Measurements from ENCODE around the gene LHFPL2.

DNA sequence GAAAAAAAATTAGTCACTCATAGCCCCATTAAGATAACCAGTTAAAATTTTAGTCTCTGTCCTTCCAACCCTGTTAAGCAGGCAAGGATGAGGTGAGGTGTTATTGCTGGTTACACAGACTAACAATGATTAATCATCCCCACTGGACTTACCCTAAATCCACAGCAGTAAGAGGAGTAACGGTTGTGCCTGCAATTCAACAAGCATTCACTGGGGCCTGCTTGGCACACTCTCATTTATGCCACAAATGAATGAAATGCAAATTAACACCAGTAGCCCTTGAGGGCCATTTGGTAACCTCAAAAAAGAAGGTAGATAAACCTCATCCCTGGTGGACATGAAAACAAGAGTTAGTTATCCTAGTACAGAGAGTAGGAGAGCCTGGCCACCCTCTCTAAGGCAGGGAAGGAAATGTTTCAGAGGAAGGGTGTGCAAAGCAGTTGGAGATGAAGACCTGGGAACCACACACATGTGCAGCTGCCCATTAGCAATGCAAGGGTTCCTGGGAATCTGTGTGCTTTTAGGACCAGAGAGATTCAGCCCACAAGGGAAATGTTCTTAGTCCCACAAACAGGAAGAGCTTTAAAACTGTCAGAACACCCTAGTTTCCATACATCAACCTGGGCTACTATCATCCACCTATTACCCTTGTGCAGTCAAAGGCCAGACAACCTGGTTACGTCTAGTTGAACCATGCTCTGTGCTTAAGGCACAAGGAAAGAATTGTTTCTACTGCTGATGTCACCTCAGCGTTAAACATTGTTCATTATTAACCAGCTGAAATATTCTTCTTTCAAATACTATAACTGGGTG, 7.7 kb downstream of the LHFPL2 start:
- no peak for TF ChIP-seq EZH2phosphoT487 (conservative IDR thresholded peaks at IDR 0.05; ENCODE audit: low read length)
- TF ChIP-seq, protein P1, sequence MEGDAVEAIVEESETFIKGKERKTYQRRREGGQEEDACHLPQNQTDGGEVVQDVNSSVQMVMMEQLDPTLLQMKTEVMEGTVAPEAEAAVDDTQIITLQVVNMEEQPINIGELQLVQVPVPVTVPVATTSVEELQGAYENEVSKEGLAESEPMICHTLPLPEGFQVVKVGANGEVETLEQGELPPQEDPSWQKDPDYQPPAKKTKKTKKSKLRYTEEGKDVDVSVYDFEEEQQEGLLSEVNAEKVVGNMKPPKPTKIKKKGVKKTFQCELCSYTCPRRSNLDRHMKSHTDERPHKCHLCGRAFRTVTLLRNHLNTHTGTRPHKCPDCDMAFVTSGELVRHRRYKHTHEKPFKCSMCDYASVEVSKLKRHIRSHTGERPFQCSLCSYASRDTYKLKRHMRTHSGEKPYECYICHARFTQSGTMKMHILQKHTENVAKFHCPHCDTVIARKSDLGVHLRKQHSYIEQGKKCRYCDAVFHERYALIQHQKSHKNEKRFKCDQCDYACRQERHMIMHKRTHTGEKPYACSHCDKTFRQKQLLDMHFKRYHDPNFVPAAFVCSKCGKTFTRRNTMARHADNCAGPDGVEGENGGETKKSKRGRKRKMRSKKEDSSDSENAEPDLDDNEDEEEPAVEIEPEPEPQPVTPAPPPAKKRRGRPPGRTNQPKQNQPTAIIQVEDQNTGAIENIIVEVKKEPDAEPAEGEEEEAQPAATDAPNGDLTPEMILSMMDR (IDR thresholded peaks at IDR 0.05; ENCODE audit: insufficient read depth, low read length, poor library complexity, severe bottlenecking), result no peak
